GM12873 (cell line): Measurements from ENCODE around the gene TRIM9.

Experiments
- CTCF ChIP-seq: IDR thresholded peaks from 2 replicates; pipeline ENCODE4 v1.5.1; 2012; ENCODE audit warnings: low read depth, mild to moderate bottlenecking, moderate library complexity, low read length, control low read depth; ENCODE audit not compliant: insufficient read depth; ENCODE audit errors: missing control alignments

TRIM9 gene

GRCh38 chr14:50998612-50999011, 96.3 kb downstream of the TRIM9 start:
- no peak for TF ChIP-seq CTCF

GRCh38 chr14:50997712-50998111, 97.2 kb downstream of the TRIM9 start:
- TF ChIP-seq CTCF = no peak

GRCh38 chr14:50985859-50986331, 109.0 kb downstream of the TRIM9 start:
- TF ChIP-seq CTCF = no peak

- no peak for TF ChIP-seq CTCF
Measured at GRCh38 chr14:50985124-50985858, 109.6 kb downstream of the TRIM9 start.

- TF ChIP-seq CTCF = no peak
Measured at GRCh38 chr14:50984036-50984710, 110.7 kb downstream of the TRIM9 start.

- no peak for TF ChIP-seq CTCF
Measured at GRCh38 chr14:50979941-50980850, 114.7 kb downstream of the TRIM9 start.

- no peak for TF ChIP-seq CTCF
Measured at GRCh38 chr14:50978888-50979287, 116.0 kb downstream of the TRIM9 start.
